Fibroblast of the conjunctiva (primary cell): ENCODE data around the gene RCN2.

ENCODE experiments used
- DNase-seq: peaks from one replicate; pipeline ENCODE4 v3.0.0-alpha.2; 2010; ENCODE audit warnings: low read depth

RCN2 gene

GRCh38 chr15:76973906-76974305, 42.4 kb downstream of the RCN2 start:
- DNase-seq: no peak

GRCh38 chr15:76974456-76975036, 43.0 kb downstream of the RCN2 start:
- no peak for DNase-seq

GRCh38 chr15:76976141-76976540, 44.6 kb downstream of the RCN2 start:
- no peak for DNase-seq

- no peak for DNase-seq
These were observed 45.2 kb downstream of the RCN2 start for GRCh38 chr15:76976572-76977270.

GRCh38 chr15:76978522-76979330, 47.2 kb downstream of the RCN2 start:
- no peak for DNase-seq

- DNase-seq: no peak
These were observed 47.9 kb downstream of the RCN2 start for GRCh38 chr15:76979331-76979925.

GRCh38 chr15:76979996-76980520, 48.5 kb downstream of the RCN2 start:
- DNase-seq: no peak

GRCh38 chr15:76982356-76982755, 50.8 kb downstream of the RCN2 start:
- DNase-seq: no peak

GRCh38 chr15:76982756-76983155, 51.2 kb downstream of the RCN2 start:
- DNase-seq: no peak

GRCh38 chr15:76983590-76984375, 52.2 kb downstream of the RCN2 start:
- no peak for DNase-seq

GRCh38 chr15:76986743-76987142, 55.2 kb downstream of the RCN2 start:
- DNase-seq: no peak

GRCh38 chr15:76987276-76987675, 55.7 kb downstream of the RCN2 start:
- DNase-seq: no peak

- no peak for DNase-seq
These were observed 56.6 kb downstream of the RCN2 start for GRCh38 chr15:76987896-76988860.

- no peak for DNase-seq
These were observed 57.6 kb downstream of the RCN2 start for GRCh38 chr15:76988867-76989780.

- DNase-seq: no peak
These were observed 59.5 kb downstream of the RCN2 start for GRCh38 chr15:76991048-76991447.

- no peak for DNase-seq
These were observed 60.4 kb downstream of the RCN2 start for GRCh38 chr15:76991741-76992645.

- no peak for DNase-seq
These were observed 61.7 kb downstream of the RCN2 start for GRCh38 chr15:76993114-76993725.

GRCh38 chr15:76994001-76994400, 62.5 kb downstream of the RCN2 start:
- DNase-seq: no peak
